GM21619 (cell line): Measurements from ENCODE around the gene CIT.
"Not testable (repeated sequence)": the region's sequence is repeated elsewhere in the genome, so short reads cannot be mapped to it uniquely, and the experiment has no call there.

ENCODE experiments used
- ATAC-seq: cut with Tn5 transposase; IDR thresholded peaks from one replicate; pipeline ENCODE4 v1.9.1; 2021; ENCODE audit not compliant: unreplicated experiment

Gene CIT, protein sequence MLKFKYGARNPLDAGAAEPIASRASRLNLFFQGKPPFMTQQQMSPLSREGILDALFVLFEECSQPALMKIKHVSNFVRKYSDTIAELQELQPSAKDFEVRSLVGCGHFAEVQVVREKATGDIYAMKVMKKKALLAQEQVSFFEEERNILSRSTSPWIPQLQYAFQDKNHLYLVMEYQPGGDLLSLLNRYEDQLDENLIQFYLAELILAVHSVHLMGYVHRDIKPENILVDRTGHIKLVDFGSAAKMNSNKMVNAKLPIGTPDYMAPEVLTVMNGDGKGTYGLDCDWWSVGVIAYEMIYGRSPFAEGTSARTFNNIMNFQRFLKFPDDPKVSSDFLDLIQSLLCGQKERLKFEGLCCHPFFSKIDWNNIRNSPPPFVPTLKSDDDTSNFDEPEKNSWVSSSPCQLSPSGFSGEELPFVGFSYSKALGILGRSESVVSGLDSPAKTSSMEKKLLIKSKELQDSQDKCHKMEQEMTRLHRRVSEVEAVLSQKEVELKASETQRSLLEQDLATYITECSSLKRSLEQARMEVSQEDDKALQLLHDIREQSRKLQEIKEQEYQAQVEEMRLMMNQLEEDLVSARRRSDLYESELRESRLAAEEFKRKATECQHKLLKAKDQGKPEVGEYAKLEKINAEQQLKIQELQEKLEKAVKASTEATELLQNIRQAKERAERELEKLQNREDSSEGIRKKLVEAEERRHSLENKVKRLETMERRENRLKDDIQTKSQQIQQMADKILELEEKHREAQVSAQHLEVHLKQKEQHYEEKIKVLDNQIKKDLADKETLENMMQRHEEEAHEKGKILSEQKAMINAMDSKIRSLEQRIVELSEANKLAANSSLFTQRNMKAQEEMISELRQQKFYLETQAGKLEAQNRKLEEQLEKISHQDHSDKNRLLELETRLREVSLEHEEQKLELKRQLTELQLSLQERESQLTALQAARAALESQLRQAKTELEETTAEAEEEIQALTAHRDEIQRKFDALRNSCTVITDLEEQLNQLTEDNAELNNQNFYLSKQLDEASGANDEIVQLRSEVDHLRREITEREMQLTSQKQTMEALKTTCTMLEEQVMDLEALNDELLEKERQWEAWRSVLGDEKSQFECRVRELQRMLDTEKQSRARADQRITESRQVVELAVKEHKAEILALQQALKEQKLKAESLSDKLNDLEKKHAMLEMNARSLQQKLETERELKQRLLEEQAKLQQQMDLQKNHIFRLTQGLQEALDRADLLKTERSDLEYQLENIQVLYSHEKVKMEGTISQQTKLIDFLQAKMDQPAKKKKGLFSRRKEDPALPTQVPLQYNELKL (N-terminal part only)

DNA sequence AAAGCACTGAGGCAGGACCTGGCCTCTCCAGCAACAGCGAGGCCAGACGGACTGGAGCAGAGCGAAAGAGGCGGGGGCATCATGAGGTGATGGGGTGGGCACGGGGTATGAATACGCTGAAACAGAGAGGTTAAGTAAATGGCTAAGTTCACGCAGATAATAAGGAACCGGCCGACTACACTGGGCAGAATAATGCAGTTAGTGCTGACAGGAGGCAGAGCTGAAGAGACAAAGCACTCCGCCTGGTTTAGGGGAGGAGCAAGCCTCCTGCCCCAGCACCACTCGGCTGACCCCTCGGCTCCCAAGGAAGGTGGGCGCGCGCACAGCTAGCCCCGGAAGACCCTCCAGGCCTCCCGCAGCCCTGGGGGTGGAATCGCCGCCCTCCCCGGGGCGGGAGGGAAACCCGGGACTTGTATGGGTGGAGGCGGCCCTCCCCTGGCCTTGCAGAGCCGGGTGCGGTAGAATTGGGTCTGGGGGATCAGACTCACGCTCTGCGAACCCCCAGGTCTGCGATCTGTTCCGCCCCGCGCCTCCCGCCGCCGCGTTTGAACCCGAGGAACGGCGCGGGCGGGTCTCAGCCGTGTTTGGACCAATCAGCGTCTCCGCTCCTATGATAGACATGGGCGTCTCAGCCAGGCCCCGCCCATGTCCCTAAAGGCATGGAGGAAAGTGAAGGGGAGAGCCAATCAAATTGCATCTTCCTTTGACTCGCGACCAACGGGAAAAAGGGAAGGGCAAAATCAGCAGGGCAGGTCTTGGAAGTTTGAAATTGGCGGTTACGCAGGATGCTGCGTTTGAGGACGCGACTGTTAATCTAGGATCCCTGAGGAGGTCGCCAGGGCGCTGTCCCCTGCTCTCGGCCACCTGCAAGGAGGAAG is at the start of gene CIT:
Gene CIT, minus strand, starts transcription at position 560 of the 878 bp plus-strand sequence. CDS start 1,152 bp downstream, outside the sequence.
- peak; percentile 99 for ATAC-seq

DNA sequence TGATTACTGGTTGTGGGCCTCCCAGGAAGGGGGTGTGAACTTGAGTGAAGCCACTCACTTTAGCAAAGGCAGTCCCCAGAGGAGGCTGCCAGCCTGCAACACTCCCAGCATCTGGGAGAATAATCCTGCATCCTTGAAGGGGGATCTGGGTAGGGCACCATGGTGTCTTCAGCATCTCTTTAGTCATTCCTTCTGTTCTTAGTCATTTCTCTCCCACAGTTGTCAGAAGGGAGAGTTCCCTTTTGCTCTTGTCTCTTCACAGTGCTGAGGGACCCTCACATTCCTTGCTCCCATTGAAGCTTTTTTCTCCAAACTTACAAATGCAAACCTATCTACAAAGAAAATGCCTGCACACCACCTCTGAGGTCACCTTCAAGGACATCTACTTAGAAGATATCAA is 48.1 kb upstream of the CIT start:
- no peak for ATAC-seq

DNA sequence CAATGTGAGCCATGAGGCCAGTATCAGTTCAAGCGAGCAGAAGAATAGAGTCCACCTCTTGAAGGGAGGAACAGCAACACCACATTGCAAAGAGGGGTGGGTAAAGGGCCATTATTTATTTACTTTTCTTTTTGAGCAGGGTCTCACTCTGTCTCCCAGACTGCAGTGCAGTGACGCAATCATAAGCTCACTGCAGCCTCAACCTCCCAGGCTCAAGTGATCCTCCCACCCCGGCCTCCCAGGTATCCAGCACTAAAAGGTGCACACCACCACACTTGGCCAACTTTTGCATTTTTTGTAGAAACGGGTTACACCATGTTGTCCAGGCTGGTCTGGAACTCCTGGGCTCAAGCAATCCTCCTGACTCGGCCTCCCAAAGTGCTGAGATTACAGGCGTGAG is 42.9 kb upstream of the CIT start:
- ATAC-seq = no peak

DNA sequence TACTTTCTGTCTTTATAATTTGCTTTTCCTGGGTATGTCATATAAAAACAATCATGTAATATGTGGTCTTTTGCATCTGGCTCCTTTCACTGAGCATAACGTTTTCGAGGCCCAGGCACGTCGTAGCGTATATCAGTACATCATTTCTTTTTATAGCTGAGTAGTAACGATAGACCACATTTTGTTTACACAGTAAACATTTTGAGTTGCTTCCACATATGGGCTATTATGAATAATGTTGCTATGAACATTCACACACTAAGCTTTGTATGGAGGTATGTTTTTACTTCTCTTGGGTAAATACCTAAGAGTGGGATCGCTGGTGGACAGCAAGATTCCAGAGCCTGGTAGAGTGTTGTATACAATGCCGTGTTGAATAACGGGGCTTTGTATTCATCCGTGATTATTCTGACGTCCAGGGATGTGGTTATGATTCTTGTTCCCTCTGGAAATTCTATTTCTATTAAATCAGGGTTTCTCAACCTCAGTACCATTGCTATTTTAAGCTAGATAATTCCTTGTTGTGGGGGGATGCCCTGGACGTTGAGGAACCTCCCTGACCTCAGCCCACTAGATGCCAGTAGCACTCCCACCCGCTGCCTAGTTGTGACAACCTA is 38.9 kb upstream of the CIT start:
- ATAC-seq = no peak

DNA sequence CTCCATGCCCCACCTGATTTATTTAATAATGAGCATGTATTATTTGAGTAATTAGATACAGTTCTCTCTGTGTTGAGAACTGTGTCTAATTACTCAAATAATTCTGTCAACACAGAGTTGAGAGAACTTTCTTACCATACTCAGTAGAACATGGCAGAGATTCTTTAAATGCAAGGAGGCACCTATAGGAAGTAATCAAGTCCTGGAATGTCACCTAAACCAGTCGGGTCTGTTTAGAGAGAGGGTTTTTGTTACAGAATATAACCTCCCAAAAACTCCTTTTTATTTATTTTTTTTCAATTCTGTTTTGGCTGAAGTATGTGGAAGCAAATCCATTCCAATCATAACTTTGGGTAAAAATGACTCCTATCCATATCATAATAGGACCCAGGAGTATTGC is 37.5 kb upstream of the CIT start:
- no peak for ATAC-seq

DNA sequence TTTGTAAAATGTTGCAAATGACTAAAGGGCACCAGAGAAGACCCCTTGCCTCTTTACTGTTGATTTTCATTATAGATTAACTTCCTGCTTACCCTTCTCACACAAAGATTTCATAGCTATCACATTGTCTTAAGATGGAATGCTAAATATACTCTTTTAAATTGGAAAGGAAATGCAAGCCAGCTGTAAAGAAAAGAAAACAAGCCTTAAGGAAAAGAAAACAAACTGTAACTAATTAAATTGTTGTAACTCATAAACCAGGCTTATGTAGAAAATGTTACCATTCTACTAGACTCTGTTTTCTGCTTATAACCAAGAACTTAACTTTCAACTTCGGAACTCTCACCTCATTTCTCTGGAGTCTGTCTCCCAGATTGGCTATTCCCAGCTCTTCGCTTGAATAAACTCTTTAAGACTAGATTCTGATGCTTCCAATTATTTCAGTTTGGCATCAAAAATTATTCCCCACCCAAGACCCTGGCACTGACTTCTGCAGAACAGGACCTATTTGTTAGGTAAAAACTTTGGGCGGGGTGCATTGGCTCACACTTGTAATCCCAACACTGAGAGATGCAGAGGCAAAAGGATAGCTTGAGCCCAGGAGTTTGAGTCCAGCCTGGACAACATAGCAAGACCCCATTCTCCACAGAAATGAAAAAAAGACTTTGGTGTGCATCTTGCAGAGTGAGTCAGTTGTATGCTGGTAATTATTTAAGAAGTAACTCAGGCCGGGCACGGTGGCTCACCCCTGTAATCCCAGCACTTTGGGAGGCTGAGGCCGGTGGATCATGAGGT is 36.6 kb upstream of the CIT start:
- no peak for ATAC-seq

DNA sequence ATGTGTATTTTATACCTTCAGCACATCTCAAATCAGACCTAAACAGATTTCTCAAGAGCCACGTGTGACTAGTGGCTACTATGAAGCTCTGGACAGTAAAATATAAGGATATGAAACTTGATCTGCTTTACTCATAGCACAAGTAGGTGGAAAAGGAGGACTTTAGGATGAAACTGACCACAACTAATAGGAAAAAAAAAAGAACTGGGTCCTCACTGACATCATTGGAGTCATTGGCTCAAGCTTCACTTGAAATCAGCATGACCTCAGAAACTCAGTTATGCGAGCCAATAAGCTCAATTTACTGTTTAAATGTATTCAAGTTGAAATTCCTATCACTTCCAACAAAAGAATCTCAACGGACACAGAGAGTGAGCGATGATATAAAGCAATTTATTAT is 34.1 kb upstream of the CIT start:
- no peak for ATAC-seq

DNA sequence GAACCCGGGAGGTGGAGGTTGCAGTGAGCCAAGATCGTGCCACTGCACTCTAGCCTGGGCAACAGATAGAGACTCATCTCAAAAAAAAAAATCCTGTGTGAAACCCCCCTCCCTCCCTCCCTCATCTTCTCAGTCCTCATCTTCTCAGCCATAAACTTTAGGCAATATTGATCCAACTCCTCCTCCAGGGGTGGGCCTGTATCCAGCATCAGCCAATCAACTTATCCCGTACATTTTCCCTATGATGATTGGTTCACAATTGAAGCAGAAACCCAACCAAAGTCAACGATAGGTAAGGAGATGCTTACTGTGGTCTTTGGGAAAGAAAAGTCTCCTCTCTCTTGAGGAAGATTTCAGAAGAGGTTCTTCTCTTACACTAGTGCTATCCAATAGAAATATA is 33.5 kb upstream of the CIT start:
- ATAC-seq = no peak

DNA sequence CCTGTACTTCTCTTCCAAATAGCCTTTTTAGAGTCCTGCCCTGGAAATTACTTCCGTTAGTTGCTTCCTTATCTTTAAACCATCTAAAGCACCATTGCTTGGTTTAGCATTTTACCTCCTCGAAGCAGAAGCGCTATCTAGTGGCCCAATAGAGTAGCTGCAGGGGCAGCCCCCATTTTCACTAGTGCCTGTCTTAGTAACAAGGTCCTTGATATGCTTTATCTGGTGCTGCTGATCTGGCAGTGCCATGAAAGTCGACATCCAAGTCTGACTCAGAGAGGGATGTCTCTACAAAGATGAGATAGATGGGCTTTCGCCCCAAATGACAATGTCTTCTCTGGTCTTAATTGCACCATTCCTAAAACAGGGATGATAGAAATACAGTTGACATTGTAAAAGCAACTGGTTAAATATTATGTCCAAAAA is 25.0 kb upstream of the CIT start:
- ATAC-seq = peak; percentile 92

DNA sequence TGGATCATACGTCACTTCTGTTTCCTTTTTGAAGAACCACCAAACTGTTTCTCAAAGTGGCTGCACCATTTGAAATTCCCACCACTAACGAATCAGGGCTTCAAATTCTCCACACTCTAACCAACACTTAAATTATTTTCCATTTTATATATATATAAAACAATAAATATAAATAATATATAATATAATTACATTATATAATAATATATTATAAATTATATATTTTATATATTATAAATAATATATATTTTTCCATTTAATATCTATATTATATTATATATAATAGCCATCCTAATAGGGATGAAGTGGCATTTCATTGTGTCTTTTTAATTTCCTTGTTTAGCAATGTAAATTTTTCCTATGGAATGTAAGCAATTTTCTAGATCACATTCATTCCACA is 24.6 kb upstream of the CIT start:
- ATAC-seq = no peak

DNA sequence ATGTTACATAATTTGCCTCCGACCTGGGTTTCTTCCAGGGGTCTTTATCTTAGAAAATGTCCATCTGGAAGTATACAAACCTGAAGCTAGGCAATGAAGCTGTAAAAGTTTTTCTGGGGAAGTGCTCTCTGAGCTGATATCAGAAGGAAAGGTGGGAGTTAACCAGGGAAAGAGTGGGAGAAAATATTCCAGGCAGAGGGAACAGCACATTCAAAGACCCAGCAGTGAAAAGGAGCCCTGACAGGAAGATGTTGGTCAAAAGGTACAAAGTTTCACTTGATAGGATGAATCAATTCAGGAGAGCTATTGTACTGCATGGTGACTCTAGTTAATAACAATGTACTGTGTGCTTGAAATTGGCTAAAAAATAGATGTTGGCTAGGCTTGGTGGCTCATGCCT is 17.8 kb upstream of the CIT start:
- no peak for ATAC-seq

DNA sequence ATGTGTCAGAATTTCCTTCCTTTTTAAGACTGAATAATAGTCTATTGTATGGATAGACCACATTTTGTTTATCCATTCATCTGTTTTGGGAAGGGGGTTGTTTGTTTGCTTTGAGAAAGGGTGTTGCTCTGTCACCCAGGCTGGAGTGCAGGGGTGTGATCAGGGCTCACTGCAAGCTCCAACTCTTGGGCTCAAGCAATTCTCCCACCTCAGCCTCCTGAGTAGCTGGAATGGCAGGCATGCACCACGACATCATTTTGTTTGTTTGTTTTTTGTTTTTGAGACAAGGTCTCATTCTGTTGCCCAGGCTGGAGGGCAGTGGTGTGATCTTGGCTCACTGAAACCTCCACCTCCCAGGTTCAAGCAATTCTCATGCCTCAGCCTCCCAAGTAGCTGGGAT is 15.5 kb upstream of the CIT start:
- not testable (repeated sequence) for ATAC-seq

DNA sequence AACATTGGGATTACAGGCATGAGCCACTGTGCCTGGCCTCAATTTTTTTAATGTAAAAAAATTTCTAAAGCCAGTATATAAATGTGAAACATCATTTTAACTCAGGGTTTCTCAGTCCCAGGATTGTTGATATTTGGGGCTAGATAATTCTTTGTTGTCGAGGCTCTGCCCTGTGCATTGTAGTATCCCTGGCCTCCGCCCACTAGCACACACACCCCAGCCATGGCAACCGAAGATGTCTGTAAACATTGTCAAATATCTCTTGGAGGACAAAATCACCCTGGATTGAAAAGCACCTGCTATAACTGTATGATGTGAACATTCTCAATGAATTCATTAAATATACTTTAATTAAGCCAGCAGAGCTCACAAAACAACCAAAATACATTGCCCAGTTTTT is 8.4 kb upstream of the CIT start:
- no peak for ATAC-seq

DNA sequence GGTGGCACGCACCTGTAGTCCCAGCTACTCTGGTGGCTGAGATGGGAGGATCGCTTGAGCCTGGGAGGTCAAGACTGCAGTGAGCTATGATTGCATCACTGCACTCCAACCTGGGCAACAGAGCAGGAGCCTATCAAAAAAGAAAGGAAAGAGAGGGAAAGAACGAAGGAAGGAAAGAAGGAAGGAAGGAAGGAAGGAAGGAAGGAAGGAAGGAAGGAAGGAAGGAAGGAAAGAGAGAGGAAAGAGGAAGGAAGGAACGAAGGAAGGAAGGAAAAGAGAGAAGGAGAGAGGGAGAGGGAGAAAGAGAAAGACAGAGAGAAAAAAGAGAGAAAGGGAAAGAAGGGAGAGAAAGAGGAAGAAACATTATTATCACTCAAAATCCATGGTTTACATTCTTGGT is 6.7 kb upstream of the CIT start:
- ATAC-seq = not testable (repeated sequence)

DNA sequence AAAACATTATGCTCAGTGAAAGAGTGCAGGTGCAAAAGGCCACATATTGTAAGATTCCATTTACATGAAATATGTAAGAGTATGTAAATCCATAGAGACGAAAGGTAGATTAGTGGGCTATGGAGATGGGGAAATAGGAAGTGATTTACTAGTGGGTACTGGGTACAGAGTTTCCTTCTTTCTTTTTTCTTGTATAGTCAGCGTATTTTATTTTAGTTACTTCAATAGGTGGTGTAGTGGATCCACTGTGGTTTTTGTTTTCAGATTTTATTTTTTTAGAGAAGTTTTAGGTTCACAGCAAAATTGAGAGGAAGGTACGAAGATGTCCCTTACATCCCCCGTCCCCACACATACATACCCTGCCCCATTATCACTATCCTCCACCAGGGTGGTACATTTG is 6.1 kb upstream of the CIT start:
- ATAC-seq = no peak

DNA sequence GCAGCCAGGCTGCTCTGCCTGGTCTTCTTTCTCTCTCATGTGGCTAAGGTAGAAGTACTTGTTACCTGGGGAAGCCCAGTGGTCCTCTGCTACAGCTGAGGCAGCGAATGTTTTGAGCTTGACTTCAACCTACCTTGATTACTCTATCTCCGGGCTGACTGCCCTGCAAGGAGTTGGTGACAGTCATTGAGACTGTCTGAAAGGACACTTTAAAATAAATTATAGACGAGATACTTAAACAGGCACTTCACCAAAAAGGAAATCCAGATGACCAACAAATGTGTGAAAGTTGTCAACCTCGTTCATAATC is 474 bp upstream of the CIT start:
- ATAC-seq = no peak

DNA sequence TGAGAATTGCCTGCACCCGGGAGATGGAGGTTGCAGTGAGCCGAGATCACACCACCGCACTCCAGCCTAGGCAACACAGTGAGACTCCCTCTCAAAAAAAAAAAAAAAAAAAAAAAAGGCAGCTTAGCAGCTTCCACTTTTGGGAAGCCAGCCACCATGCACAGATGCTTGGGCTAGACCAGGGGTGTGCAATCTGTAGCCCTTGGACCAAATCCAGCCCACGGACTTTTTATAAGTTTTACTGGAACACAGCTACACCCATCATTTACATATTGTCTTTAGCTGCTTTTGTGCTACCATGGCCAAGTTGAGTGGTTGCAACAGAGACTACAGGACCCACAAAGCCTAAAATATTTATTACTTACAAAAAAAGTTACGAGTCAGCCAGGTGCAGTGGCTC is 6.7 kb downstream of the CIT start:
- ATAC-seq = no peak

DNA sequence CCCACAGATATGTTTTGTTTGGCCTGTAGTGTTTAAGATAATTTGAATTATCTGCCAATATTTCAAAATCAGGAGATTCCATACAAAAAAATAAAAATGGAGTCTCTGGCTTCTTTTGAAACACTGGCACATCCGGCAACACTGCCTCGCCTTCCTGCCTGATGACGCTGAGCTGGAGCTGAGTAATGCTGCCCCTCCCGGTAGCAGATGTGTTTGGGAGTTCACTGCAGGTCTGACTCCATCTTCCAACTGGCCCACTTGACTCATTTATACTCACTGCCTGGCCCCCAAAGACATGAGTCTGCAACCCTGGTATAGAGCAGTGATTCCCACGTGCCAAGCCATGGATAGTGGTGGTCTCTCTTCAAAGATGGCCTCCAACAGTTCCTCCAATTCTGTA is 7.4 kb downstream of the CIT start:
- no peak for ATAC-seq

DNA sequence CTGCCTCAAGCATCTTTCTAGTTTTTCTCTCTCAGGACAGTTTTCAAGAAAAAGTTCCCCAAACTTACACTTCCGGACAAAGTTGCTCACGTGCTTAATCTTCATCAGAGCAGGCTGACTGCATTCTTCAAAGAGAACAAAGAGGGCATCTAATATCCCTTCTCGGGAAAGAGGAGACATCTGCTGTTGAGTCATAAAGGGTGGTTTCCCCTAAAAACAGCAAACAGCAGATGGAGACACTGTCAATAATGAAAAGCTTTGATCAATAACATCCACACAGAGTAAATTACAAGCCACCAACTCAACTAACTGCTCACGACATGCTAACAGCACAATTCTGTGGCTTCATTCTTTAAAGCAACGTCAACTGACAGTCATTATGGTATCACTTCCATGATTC is 8.1 kb downstream of the CIT start:
- ATAC-seq = no peak
